ENCODE measurements around the gene TMIGD1.

TMIGD1 gene

GRCh38 chr17:30290696-30291542, 42.9 kb downstream of the TMIGD1 start:
- TF ChIP-seq CTCF (IDR thresholded peaks at IDR 0.05; ENCODE audit: low read depth, low read length), result no peak
- peak overlapping the region; percentile 94 for H3K4me3 ChIP-seq (ENCODE audit: low read depth, low read length)

- no peak overlapping the region for H3K4me3 ChIP-seq (ENCODE audit: low read depth, low read length)
- TF ChIP-seq CTCF (IDR thresholded peaks at IDR 0.05; ENCODE audit: low read depth, low read length), result no peak
Measured at GRCh38 chr17:30290077-30290476, 43.8 kb downstream of the TMIGD1 start.

GRCh38 chr17:30279156-30279555, 54.7 kb downstream of the TMIGD1 start:
- no peak overlapping the region for H3K4me3 ChIP-seq (ENCODE audit: low read depth, low read length)
- no peak for TF ChIP-seq CTCF (IDR thresholded peaks at IDR 0.05; ENCODE audit: low read depth, low read length)

GRCh38 chr17:30278032-30278431, 55.8 kb downstream of the TMIGD1 start:
- peak; percentile 23; the same call in 1 of the 2 replicates for TF ChIP-seq CTCF (IDR thresholded peaks at IDR 0.05; ENCODE audit: low read depth, low read length)
- H3K4me3 ChIP-seq (ENCODE audit: low read depth, low read length), result no peak overlapping the region

- TF ChIP-seq CTCF (IDR thresholded peaks at IDR 0.05; ENCODE audit: low read depth, low read length), result no peak
- H3K4me3 ChIP-seq (ENCODE audit: low read depth, low read length), result no peak overlapping the region
Measured at GRCh38 chr17:30275911-30276310, 57.9 kb downstream of the TMIGD1 start.

- no peak for TF ChIP-seq CTCF (IDR thresholded peaks at IDR 0.05; ENCODE audit: low read depth, low read length)
- H3K4me3 ChIP-seq (ENCODE audit: low read depth, low read length), result no peak overlapping the region
Measured at GRCh38 chr17:30274887-30275286, 59.0 kb downstream of the TMIGD1 start.

GRCh38 chr17:30273373-30273772, 60.5 kb downstream of the TMIGD1 start:
- H3K4me3 ChIP-seq (ENCODE audit: low read depth, low read length), result no peak overlapping the region
- TF ChIP-seq CTCF (IDR thresholded peaks at IDR 0.05; ENCODE audit: low read depth, low read length), result no peak

Measured in WI38 (cell line).